Measurements from ENCODE around the gene SLC25A12.

- TF ChIP-seq POLR2AphosphoS5 (IDR thresholded peaks at IDR 0.05; ENCODE audit: low read length) (no peak), SRF (IDR thresholded peaks at IDR 0.05; ENCODE audit: low read depth in 2 of 2, low read length in 2 of 2) (no peak), GATAD2B (conservative IDR thresholded peaks at IDR 0.05; ENCODE audit: low read depth) (no peak), FOXM1 (IDR thresholded peaks at IDR 0.05; ENCODE audit: low read depth, low read length) (no peak), POLR2A (IDR thresholded peaks at IDR 0.05; ENCODE audit: low read depth, low read length) (no peak)
These were observed 31.5 kb downstream of the SLC25A12 start for GRCh38 chr2:171862501-171862900.
